ENCODE measurements around the gene APOD. TPM values are rescaled to one million over a fixed set of nuclear protein-coding genes. Genes with fewer than 3 reads are reported as not detected.

Gene APOD
- total RNA-seq, result 10.6 TPM

DNA sequence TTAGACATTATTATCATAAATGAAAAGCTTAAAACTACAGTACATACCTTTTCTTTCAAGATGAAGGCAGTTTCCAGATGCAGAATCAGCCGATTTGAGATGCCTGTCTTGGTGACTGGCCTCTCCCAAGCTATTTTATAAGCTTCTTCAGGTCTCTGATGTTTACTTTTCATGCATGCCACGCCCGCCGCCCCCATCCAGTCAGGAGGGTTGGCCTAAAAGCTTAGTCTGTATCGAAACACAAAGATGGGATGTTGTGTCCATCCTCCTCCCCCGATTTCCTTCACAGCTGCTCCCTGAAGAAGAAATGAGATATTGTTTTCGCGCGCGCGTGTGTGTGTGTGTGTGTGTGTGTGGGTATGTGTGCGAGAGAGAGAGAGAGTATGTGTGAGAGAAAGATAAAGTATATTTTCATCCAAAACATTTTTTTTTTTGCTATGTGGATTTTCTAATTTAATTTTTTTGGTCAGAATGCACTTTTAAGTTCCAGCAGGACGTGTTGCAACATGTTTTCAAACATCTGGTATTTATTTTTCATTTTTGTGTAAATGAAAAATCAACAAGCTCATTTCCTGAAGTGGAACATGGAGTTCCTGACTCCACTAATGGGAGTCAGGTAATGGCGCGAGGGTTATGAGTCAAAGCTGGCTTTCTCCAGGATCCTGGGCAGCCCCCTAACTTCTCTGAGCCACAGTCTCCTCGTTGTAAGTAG lies at the start of gene APOD:
Gene APOD, minus strand, starts transcription at position 110 of the 712 bp plus-strand sequence. CDS start 4,479 bp downstream, outside the sequence.

DNA sequence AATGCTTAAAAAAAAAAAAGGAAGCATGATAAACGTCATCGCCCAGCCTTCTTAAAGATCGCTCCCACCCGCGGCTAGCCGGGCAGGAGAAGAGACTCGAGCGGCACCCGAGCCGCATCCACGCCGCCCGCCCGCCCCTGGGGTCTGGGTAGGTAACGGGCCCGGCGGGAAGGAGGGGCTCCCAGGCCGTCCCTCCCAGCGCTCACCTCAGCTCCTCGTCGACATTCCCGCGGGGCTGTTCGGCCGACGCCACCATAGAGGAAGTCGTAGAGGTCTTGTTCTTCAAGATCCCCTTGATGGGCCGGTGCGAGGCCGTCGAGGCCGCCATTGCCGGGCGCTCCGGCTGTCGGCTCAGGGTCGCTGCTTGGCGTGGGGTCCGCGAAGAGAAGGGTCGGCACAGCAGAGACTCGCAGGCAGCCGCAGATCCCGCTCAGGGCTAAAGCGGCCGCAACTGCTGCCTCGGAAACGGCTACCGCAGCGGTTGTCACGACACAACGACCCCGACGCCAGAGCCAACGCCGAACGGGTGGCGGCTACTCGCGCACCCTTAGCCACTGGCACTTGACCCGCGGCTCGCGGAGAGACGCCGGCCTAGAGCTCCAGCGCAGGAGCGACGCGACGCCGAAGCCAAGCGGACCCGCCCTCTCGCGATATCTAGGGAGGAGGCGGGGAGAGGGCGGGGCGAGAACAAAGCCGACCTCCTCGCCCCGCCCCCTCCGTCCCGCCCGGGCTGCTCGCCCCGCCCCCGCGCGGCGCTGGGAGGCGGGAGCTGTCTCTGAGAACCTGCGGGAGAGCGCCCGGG lies 40.8 kb downstream of the APOD start, which contains the start of gene PPP1R2:
Gene PPP1R2, minus strand, starts transcription at position 628 of the 802 bp plus-strand sequence. Its CDS starts 300 bp downstream, at position 328.

Small RNA genes lying within 50 kb of the gene (small RNA-seq; reads per million reads assigned to genes)
- gene RN7SL73P, result not detected
- not detected for gene RNU6ATAC24P

Other genes starting within 250 kb of the APOD start
- 217 TPM for gene ACAP2, start 140.9 kb downstream of the APOD start, total RNA-seq
- 121 TPM for gene PPP1R2, start 40.6 kb downstream of the APOD start, total RNA-seq
- gene MUC20, start 137.0 kb upstream of the APOD start, total RNA-seq, result 3.5 TPM
- gene MUC4, start 228.0 kb upstream of the APOD start, total RNA-seq, result 0.46 TPM